Keratinocyte (primary cell): ENCODE measurements around the gene REV3L. TPM values are rescaled to one million over a fixed set of nuclear protein-coding genes. Genes with fewer than 3 reads are reported as not detected.

Experiments used
- DNase-seq: peaks from one replicate; pipeline ENCODE4 v3.0.0-alpha.2; 2011; ENCODE audit warnings: low read depth, missing footprints, low spot score
- FAIRE-seq: peaks from 2 replicates; lab custom pipeline; 2011; peaks lifted over from hg19 to GRCh38; lab: Jason Lieb, UNC
- H2AFZ ChIP-seq: 2 replicates; pipeline ENCODE4 v1.6.0; 2012; ENCODE audit warnings: low read length, control low read depth, inconsistent platforms; ENCODE audit not compliant: control insufficient read depth
- H3K27ac ChIP-seq: 2 replicates; pipeline ENCODE4 v1.5.1; 2011; ENCODE audit warnings: low read length; ENCODE audit not compliant: control insufficient read depth, insufficient read depth
- H3K27me3 ChIP-seq: 3 replicates; pipeline ENCODE4 v1.6.0; 2011; ENCODE audit warnings: low read length; ENCODE audit not compliant: control insufficient read depth, insufficient read depth; ENCODE audit errors: extremely low read depth
- H3K36me3 ChIP-seq, 2 experiments: 2 replicates in 1 of 2; 3 replicates in 1 of 2; pipeline ENCODE4 v1.5.1; 2011; ENCODE audit warnings: low read length in 2 of 2, mild to moderate bottlenecking in 1 of 2; ENCODE audit not compliant: control insufficient read depth in 2 of 2, insufficient read depth in 2 of 2; ENCODE audit errors: extremely low read depth in 1 of 2
- H3K4me1 ChIP-seq: 3 replicates; pipeline ENCODE4 v1.5.1; 2011; ENCODE audit warnings: low read length; ENCODE audit not compliant: control insufficient read depth, insufficient read depth; ENCODE audit errors: extremely low read depth
- H3K4me2 ChIP-seq: 3 replicates; pipeline ENCODE4 v1.6.0; 2011; ENCODE audit warnings: low read depth, low read length; ENCODE audit not compliant: control insufficient read depth, insufficient read depth; ENCODE audit errors: extremely low read depth
- H3K4me3 ChIP-seq, 3 experiments: fragments of 200-600 bp in 1 of 3; sonication (generic) in 1 of 3; 2 replicates in 2 of 3; 3 replicates in 1 of 3; pipeline ENCODE4 v1.5.1; 2011 to 2016; ENCODE audit warnings: low read length in 3 of 3, mild to moderate bottlenecking in 3 of 3, control low read depth in 2 of 3, inconsistent platforms in 1 of 3, low read depth in 1 of 3, mixed read lengths in 1 of 3, mixed run types in 1 of 3, moderate library complexity in 1 of 3; ENCODE audit not compliant: control insufficient read depth in 2 of 3, insufficient read depth in 2 of 3; ENCODE audit errors: extremely low read depth in 1 of 3
- H3K79me2 ChIP-seq: 2 replicates; pipeline ENCODE4 v1.6.0; 2012; ENCODE audit warnings: low read length; ENCODE audit not compliant: control insufficient read depth, insufficient read depth
- H3K9ac ChIP-seq: 3 replicates; pipeline ENCODE4 v1.6.0; 2011; ENCODE audit warnings: low read length; ENCODE audit not compliant: control insufficient read depth, insufficient read depth; ENCODE audit errors: extremely low read depth
- H3K9me1 ChIP-seq: 3 replicates; pipeline ENCODE4 v1.6.0; 2011; ENCODE audit warnings: low read length; ENCODE audit not compliant: control insufficient read depth, insufficient read depth; ENCODE audit errors: extremely low read depth
- H3K9me3 ChIP-seq: 2 replicates; pipeline ENCODE4 v1.5.1; 2012; ENCODE audit warnings: low read depth, low read length; ENCODE audit not compliant: control insufficient read depth
- H4K20me1 ChIP-seq: 3 replicates; pipeline ENCODE4 v1.6.0; 2011; ENCODE audit warnings: low read length; ENCODE audit not compliant: control insufficient read depth, insufficient read depth; ENCODE audit errors: extremely low read depth
- EZH2 ChIP-seq: IDR thresholded peaks from one replicate; pipeline ENCODE4 v1.6.1; 2012; ENCODE audit warnings: inconsistent platforms, mild to moderate bottlenecking, low read length, moderate library complexity
- dilution Hi-C: fragments of 300-500 bp; cut with MboI; formaldehyde crosslinking; loops from one replicate; pipeline ENCODE4 v1.7.0; 2020; ENCODE audit warnings: low sequenced_read_pairs; ENCODE audit not compliant: extremely low pct_ligation_motif_present
- polyA plus RNA-seq, 5 experiments: library from polyadenylated mRNA; depleted of rRNA in 3 of 5; stranded (reverse) in 3 of 5; stranded (forward) in 1 of 5; unstranded in 1 of 5; fragments of >200 nt; gene quantifications; 1 replicate in 1 of 5; 2 replicates in 3 of 5; 3 replicates in 1 of 5; pipeline versions ENCODE4 v1.2.1 to v1.2.3, GENCODE V29; 2011 to 2012; ENCODE audit warnings: missing spikeins in 2 of 5, low read depth in 1 of 5, low replicate concordance in 1 of 5
- TF ChIP-seq, protein P1 (sequence below), 3 experiments: IDR thresholded peaks in 1 of 3; conservative IDR thresholded peaks in 1 of 3; optimal IDR thresholded peaks in 1 of 3; 2 replicates in 2 of 3; 3 replicates in 1 of 3; pipeline versions ENCODE3 to v1.5.1; 2011; ENCODE audit warnings: low read length in 3 of 3, mild to moderate bottlenecking in 3 of 3, moderate library complexity in 2 of 3, control low read depth in 1 of 3, inconsistent platforms in 1 of 3; ENCODE audit not compliant: insufficient read depth in 2 of 3; ENCODE audit errors: extremely low read depth in 1 of 3

REV3L gene
- polyA plus RNA-seq, 1 donor (not counting 4 experiments of a cell fraction or from before 2014, with no cell fraction given) = 9.5 TPM

DNA sequence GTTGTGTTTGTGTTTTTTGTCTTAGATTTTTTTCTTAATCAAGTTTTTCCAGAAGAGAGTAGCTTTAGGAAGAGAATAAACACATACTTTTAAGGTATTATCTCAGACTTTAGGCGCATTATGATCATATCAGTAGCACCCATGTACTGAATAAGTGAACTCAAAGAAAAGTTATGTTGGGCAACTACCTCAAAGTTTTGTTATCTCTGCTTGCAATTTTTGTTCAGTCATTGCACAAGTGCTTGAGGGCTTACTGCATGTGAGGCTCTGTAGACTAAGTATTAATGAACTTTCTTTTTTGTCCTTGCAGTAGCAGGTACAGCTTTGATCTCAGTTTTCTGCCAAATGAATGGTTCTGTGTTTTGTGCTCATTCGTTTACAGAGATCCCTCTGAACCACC, 206.7 kb downstream of the REV3L start:
- dilution Hi-C loops = no loop called here
- FAIRE-seq = no peak

DNA sequence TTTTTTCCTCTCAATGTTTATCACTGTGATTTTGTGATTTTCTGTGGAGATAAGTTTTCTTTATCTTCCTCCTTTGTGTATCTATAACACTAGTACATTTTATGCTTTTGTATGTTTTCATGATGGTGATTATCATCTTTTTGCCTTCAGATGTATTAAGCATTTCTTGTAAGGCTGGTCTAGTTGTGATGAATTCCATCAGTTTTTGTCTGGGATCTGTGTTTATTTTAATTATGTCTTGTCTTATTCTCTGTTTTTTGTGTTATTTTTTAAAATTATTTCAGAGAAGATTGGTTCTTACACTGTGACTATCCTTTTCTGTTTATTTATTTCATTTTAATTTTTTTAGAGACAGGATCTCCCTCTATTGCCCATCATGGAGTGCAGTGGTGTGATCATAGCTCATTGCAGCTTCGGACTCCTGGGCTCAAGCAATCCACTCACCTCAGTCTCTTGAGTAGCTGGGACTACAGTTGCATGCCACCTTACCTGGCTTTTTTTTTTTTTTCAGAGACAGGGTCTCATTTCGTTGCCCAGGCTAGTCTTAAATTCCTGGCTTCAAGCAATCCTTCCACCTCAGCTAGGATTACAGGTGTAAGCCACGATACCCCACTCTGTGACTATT, 208.3 kb downstream of the REV3L start:
- Histone ChIP-seq H3K4me3 (no peak overlapping the region), H3K4me1 (no peaks in the 10 kb centered on the region), H3K27me3 (no peaks in the 10 kb centered on the region), H3K9me3 (no peaks in the 10 kb centered on the region), H3K9me1 (no peaks in the 10 kb centered on the region), H3K27ac (no peak overlapping the region), H3K9ac (no peak overlapping the region), H3K4me2 (no peak overlapping the region), H4K20me1 (no peaks in the 10 kb centered on the region), H3K36me3 (peaks cover 4 to 10% of the 10 kb centered on the region in 2 experiments), H2AFZ (no peak overlapping the region), H3K79me2 (peaks cover 19% of the 10 kb centered on the region)
- no peak for FAIRE-seq
- dilution Hi-C loops = no loop called here
- DNase-seq = no peak
- no peak for TF ChIP-seq EZH2
- TF ChIP-seq, protein P1, sequence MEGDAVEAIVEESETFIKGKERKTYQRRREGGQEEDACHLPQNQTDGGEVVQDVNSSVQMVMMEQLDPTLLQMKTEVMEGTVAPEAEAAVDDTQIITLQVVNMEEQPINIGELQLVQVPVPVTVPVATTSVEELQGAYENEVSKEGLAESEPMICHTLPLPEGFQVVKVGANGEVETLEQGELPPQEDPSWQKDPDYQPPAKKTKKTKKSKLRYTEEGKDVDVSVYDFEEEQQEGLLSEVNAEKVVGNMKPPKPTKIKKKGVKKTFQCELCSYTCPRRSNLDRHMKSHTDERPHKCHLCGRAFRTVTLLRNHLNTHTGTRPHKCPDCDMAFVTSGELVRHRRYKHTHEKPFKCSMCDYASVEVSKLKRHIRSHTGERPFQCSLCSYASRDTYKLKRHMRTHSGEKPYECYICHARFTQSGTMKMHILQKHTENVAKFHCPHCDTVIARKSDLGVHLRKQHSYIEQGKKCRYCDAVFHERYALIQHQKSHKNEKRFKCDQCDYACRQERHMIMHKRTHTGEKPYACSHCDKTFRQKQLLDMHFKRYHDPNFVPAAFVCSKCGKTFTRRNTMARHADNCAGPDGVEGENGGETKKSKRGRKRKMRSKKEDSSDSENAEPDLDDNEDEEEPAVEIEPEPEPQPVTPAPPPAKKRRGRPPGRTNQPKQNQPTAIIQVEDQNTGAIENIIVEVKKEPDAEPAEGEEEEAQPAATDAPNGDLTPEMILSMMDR (optimal IDR thresholded peaks at IDR 0.05 in 1 of 3, IDR thresholded peaks at IDR 0.05 in 1 of 3, conservative IDR thresholded peaks at IDR 0.05 in 1 of 3; ENCODE audit: extremely low read depth in 1 of 3, insufficient read depth in 2 of 3, low read length in 3 of 3) = no peak

More for the DNA sequence above, 206.7 kb downstream of the REV3L start:
- Histone ChIP-seq H3K9me1 (no peaks in the 10 kb centered on the region), H3K9me3 (no peaks in the 10 kb centered on the region), H2AFZ (no peak overlapping the region), H3K4me3 (no peak overlapping the region), H3K4me1 (no peaks in the 10 kb centered on the region), H3K36me3 (peaks cover 2 to 4% of the 10 kb centered on the region in 2 experiments), H4K20me1 (no peaks in the 10 kb centered on the region), H3K4me2 (no peak overlapping the region), H3K27me3 (no peaks in the 10 kb centered on the region), H3K79me2 (peaks cover 11% of the 10 kb centered on the region), H3K27ac (no peak overlapping the region), H3K9ac (no peak overlapping the region)
- TF ChIP-seq, protein P1 (optimal IDR thresholded peaks at IDR 0.05 in 1 of 3, IDR thresholded peaks at IDR 0.05 in 1 of 3, conservative IDR thresholded peaks at IDR 0.05 in 1 of 3; ENCODE audit: extremely low read depth in 1 of 3, insufficient read depth in 2 of 3, low read length in 3 of 3) = no peak
- no peak for DNase-seq
